ENCODE data around the gene P2RX2.
"Not testable (repeated sequence)": the region's sequence is repeated elsewhere in the genome, so short reads cannot be mapped to it uniquely, and the experiment has no call there.

Gene P2RX2

GRCh38 chr12:132584429-132584828 is 34.1 kb upstream of the P2RX2 start:
- DNase-seq: no peak

- no peak for DNase-seq
These were observed 33.4 kb upstream of the P2RX2 start for GRCh38 chr12:132585177-132585576.

- no peak for DNase-seq
These were observed 31.6 kb upstream of the P2RX2 start for GRCh38 chr12:132586929-132587328.

GRCh38 chr12:132587781-132588180 is 30.8 kb upstream of the P2RX2 start:
- no peak for DNase-seq

GRCh38 chr12:132588319-132588718 is 30.3 kb upstream of the P2RX2 start:
- DNase-seq: no peak

- DNase-seq: no peak
These were observed 29.5 kb upstream of the P2RX2 start for GRCh38 chr12:132588821-132589669.

- DNase-seq: no peak
These were observed 27.3 kb upstream of the P2RX2 start for GRCh38 chr12:132591107-132591935.

- DNase-seq: no peak
These were observed 26.1 kb upstream of the P2RX2 start for GRCh38 chr12:132592282-132592970.

- DNase-seq: no peak
These were observed 25.5 kb upstream of the P2RX2 start for GRCh38 chr12:132593071-132593470.

- no peak for DNase-seq
These were observed 25.1 kb upstream of the P2RX2 start for GRCh38 chr12:132593521-132593920.

- peak in 1 of 2 experiments; percentile 39 for DNase-seq
These were observed 24.6 kb upstream of the P2RX2 start for GRCh38 chr12:132593938-132594358.

GRCh38 chr12:132595183-132595582 is 23.4 kb upstream of the P2RX2 start:
- DNase-seq: no peak

- no peak for DNase-seq
These were observed 22.6 kb upstream of the P2RX2 start for GRCh38 chr12:132596016-132596415.

GRCh38 chr12:132597333-132598316 is 21.0 kb upstream of the P2RX2 start:
- DNase-seq: peak in 1 of 2 experiments; percentile 52

- DNase-seq: not testable (repeated sequence)
These were observed 19.1 kb upstream of the P2RX2 start for GRCh38 chr12:132599502-132599901.

- no peak for DNase-seq
These were observed 18.2 kb upstream of the P2RX2 start for GRCh38 chr12:132600048-132601032.

- DNase-seq: no peak
These were observed 17.2 kb upstream of the P2RX2 start for GRCh38 chr12:132601171-132601883.

- DNase-seq: no peak
These were observed 15.9 kb upstream of the P2RX2 start for GRCh38 chr12:132602572-132603239.

Data from SW 1271 (cell line).